Globus pallidus (tissue), 1 donor: ENCODE measurements around the gene CUBN.

ENCODE experiments used
- DNase-seq: peaks from one replicate; pipeline ENCODE4 v3.0.0-alpha.2; 2015; ENCODE audit warnings: low spot score

Gene CUBN

GRCh38 chr10:16820421-16820820, 309.2 kb downstream of the CUBN start:
- no peak for DNase-seq

- DNase-seq = no peak
Observed at GRCh38 chr10:16820018-16820417, 309.6 kb downstream of the CUBN start.

- DNase-seq = no peak
Observed at GRCh38 chr10:16819436-16819835, 310.2 kb downstream of the CUBN start.

GRCh38 chr10:16819026-16819425, 310.6 kb downstream of the CUBN start:
- no peak for DNase-seq

- peak; percentile 100 for DNase-seq
Observed at GRCh38 chr10:16817125-16818019, 312.2 kb downstream of the CUBN start, which contains the start of gene RSU1. Gene RSU1, minus strand, starts transcription at chr10:16817424. Its CDS starts 343 bp downstream, at chr10:16817081.

- DNase-seq = peak; percentile 50
Observed at GRCh38 chr10:16816830-16817124, 312.8 kb downstream of the CUBN start.

GRCh38 chr10:16816171-16816570, 313.4 kb downstream of the CUBN start:
- DNase-seq = no peak

- no peak for DNase-seq
Observed at GRCh38 chr10:16814012-16814411, 315.6 kb downstream of the CUBN start.

- DNase-seq = no peak
Observed at GRCh38 chr10:16812676-16813075, 316.9 kb downstream of the CUBN start.

GRCh38 chr10:16811765-16812164, 317.8 kb downstream of the CUBN start:
- no peak for DNase-seq

GRCh38 chr10:16811292-16811691, 318.3 kb downstream of the CUBN start:
- DNase-seq = no peak

GRCh38 chr10:16809074-16809718, 320.4 kb downstream of the CUBN start:
- DNase-seq = peak; percentile 29

GRCh38 chr10:16804123-16804522, 325.5 kb downstream of the CUBN start:
- DNase-seq = no peak

GRCh38 chr10:16803464-16803863, 326.1 kb downstream of the CUBN start:
- no peak for DNase-seq

GRCh38 chr10:16799621-16800020, 330.0 kb downstream of the CUBN start:
- DNase-seq = no peak

- no peak for DNase-seq
Observed at GRCh38 chr10:16798571-16798970, 331.0 kb downstream of the CUBN start.

GRCh38 chr10:16795410-16796073, 334.1 kb downstream of the CUBN start:
- no peak for DNase-seq

GRCh38 chr10:16794005-16794404, 335.6 kb downstream of the CUBN start:
- DNase-seq = no peak

- no peak for DNase-seq
Observed at GRCh38 chr10:16792675-16793074, 336.9 kb downstream of the CUBN start.

- DNase-seq = no peak
Observed at GRCh38 chr10:16789765-16790164, 339.8 kb downstream of the CUBN start.

GRCh38 chr10:16789261-16789660, 340.4 kb downstream of the CUBN start:
- DNase-seq = no peak

- DNase-seq = no peak
Observed at GRCh38 chr10:16788778-16789177, 340.8 kb downstream of the CUBN start.

- DNase-seq = no peak
Observed at GRCh38 chr10:16788125-16788524, 341.5 kb downstream of the CUBN start.
